ENCODE measurements around the gene GFOD1.

DNA sequence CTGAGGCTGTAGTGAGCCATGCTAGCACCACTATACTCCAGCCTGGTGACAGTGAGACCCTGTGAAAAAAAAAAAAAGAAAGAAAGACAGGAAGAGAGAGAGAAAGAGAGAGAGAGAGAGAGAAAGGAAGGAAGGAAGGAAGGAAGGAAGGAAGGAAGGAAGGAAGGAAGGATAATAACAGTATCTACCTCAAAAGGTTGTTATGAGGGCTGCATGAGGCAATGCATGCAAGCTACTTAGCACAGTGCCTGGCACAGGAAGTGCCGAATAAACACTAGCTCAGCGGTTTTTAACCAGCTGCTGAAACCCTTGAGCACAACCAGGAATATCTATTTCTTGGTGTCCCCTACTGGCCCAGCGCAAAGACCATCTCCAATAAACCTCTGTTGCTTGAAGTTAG is 96.7 kb downstream of the GFOD1 start:
- TF ChIP-seq, protein P1, sequence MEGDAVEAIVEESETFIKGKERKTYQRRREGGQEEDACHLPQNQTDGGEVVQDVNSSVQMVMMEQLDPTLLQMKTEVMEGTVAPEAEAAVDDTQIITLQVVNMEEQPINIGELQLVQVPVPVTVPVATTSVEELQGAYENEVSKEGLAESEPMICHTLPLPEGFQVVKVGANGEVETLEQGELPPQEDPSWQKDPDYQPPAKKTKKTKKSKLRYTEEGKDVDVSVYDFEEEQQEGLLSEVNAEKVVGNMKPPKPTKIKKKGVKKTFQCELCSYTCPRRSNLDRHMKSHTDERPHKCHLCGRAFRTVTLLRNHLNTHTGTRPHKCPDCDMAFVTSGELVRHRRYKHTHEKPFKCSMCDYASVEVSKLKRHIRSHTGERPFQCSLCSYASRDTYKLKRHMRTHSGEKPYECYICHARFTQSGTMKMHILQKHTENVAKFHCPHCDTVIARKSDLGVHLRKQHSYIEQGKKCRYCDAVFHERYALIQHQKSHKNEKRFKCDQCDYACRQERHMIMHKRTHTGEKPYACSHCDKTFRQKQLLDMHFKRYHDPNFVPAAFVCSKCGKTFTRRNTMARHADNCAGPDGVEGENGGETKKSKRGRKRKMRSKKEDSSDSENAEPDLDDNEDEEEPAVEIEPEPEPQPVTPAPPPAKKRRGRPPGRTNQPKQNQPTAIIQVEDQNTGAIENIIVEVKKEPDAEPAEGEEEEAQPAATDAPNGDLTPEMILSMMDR (IDR thresholded peaks at IDR 0.05 in 8 of 11, conservative IDR thresholded peaks at IDR 0.05 in 3 of 11): no peak
- peak in 1 of 3 donors; percentile 33 for TF ChIP-seq POLR2AphosphoS5 (IDR thresholded peaks at IDR 0.05)
- no peak for TF ChIP-seq POLR2A (IDR thresholded peaks at IDR 0.05)
